Adrenal gland (tissue), 12 donors: ENCODE results near the gene KCNJ18. TPM values are rescaled to one million over a fixed set of nuclear protein-coding genes. Genes with fewer than 3 reads are reported as not detected.
"Not testable (repeated sequence)": the region's sequence is repeated elsewhere in the genome, so short reads cannot be mapped to it uniquely, and the experiment has no call there.

Experiments used
- DNase-seq, 7 donors: peaks; one replicate each; pipeline ENCODE4 v3.0.0-alpha.2; 2019 to 2020
- H3K27ac ChIP-seq, 5 donors: fragments of 200-600 bp; sonication (generic) in 4 of 5; 1 replicate in 3 of 5; 2 replicates in 2 of 5; pipeline versions ENCODE4 v1.5.1 to v1.8.0; 2016 to 2020; ENCODE audit warnings: mild to moderate bottlenecking in 1 of 5
- H3K27me3 ChIP-seq: fragments of 200-600 bp; 2 replicates; pipeline ENCODE4 v1.8.0; 2021
- H3K36me3 ChIP-seq, 2 donors: fragments of 200-600 bp; replicated peaks in 1 of 2; 1 replicate in 1 of 2; 2 replicates in 1 of 2; pipeline versions ENCODE4 v1.5.1 to v1.8.0; 2018 to 2022
- H3K4me1 ChIP-seq, 2 donors: fragments of 200-600 bp; replicated peaks in 1 of 2; 1 replicate in 1 of 2; 2 replicates in 1 of 2; pipeline versions ENCODE4 v1.5.1 to v1.8.0; 2018 to 2021
- H3K4me3 ChIP-seq, 4 donors: fragments of 200-600 bp; sonication (generic) in 3 of 4; one replicate each; pipeline ENCODE4 v1.5.1; 2016 to 2018
- H3K9me3 ChIP-seq, 3 donors: fragments of 200-600 bp; sonication (generic) in 1 of 3; replicated peaks in 1 of 3; 1 replicate in 2 of 3; 2 replicates in 1 of 3; pipeline versions ENCODE4 v1.5.1 to v1.8.0; 2016 to 2021
- CTCF ChIP-seq, 6 experiments: fragments of 450-650 bp in 4 of 6; fragments of 200-600 bp in 2 of 6; sonication (generic) in 1 of 6; IDR thresholded peaks; 1 replicate in 5 of 6; 2 replicates in 1 of 6; pipeline versions ENCODE4 v1.5.1 to v1.8.0; 2016 to 2021; ENCODE audit warnings: antibody characterized with exemption in 6 of 6, mild to moderate bottlenecking in 2 of 6, moderate library complexity in 1 of 6
- POLR2A ChIP-seq, 2 donors: fragments of 450-650 bp; IDR thresholded peaks; one replicate each; pipeline ENCODE4 v1.6.1; 2017; ENCODE audit warnings: antibody characterized with exemption in 2 of 2, mild to moderate bottlenecking in 2 of 2, moderate library complexity in 1 of 2
- WGBS, 4 donors: extraction: QIAGEN DNeasy Blood & Tissue Kit in 2 of 4; methylation state at CpG; one replicate each; pipeline versions ENCODE4 v1.1.5 to v1.1.7; 2013 to 2017; 5-methylcytosine and 5-hydroxymethylcytosine counted together
- intact Hi-C, 2 donors: fragments of 100-400 bp; cut with DNase I; formaldehyde crosslinking; loops; one replicate each; pipeline versions ENCODE4 v1.14.1 to v1.15.0; 2022 to 2023
- polyA plus RNA-seq, 3 donors: library from polyadenylated mRNA; stranded (reverse); fragments of 200-250 nt in 2 of 3; fragments of 350-450 nt in 1 of 3; fragmentation: Illumina TruSeq in 1 of 3; extraction: RNeasy Lipid Tissue Mini Kit (QIAGEN cat#74804) in 1 of 3; gene quantifications; one replicate each; pipeline ENCODE4 v1.2.3, GENCODE V29; 2013 to 2014
- total RNA-seq, 9 donors: library from RNA; depleted of rRNA in 4 of 9; stranded (reverse); fragments of >200 nt in 4 of 9; fragments of 120-200 nt in 1 of 9; fragmentation: NEBNext Ultra II Directional in 1 of 9; extraction: Animal tissue kit (Norgen Biotek cat#: 25700) in 1 of 9; gene quantifications; one replicate each; pipeline versions ENCODE4 v1.1.0 to v1.2.4, GENCODE V29; 2013 to 2023
- donor health status: healthy with polysubstance abuse.
- donor health status: Bipolar disorder and iron deficiency.
- donor health status: DM: yes; HTN: yes; CAD: no.
- donor health status: DM: no; HTN: no; CAD: no.
- donor health status: DM: no; HTN: no; CAD: no.
- donor health status: DM: yes; HTN: yes; CAD: no.

Gene KCNJ18
- total and polyA plus RNA-seq, 12 donors, result not detected

DNA sequence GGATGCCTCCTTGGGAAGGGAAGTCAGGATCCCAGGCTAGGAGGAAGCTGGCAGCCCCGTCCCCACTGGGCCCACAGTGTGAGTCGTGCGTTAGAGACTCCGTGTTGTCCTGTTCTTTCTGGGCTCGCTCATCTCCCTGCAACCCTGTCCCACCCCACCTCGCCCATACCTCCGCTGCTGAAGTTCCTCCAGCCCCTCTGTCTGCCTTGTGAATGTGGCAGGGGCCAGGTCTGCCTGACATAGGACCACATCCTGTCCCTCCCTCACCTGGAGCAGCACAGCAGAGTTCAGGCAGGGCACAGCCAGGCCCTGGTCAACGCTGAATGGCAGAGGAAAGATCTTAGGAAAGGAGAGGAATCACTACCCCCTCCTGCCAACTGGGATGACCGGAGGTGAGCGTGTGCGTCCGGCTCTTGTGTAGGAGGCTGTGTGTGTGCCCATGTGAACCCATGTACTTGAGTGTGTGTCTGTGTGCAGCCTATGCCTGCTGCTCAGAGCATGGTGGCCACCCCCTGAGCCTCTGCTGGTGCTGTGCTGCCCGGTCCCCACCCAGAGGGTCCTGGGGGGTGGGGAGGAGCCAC lies 12.8 kb downstream of the KCNJ18 start:
- H3K4me1 ChIP-seq, result no peaks in the 10 kb centered on the region
- 72 to 81% (median 76%) methylated on average over 13 of the region's 13 CpGs for WGBS, 4 donors
- no peak for TF ChIP-seq POLR2A (IDR thresholded peaks at IDR 0.05)
- TF ChIP-seq CTCF (IDR thresholded peaks at IDR 0.05), result no peak
- H3K27ac ChIP-seq, result no peak overlapping the region
- H3K4me3 ChIP-seq, result no peak overlapping the region
- intact Hi-C loops, result no loop called here
- H3K9me3 ChIP-seq, result no peaks in the 10 kb centered on the region
- no peak for DNase-seq
- H3K36me3 ChIP-seq, result no peaks in the 10 kb centered on the region
- no peaks in the 10 kb centered on the region for H3K27me3 ChIP-seq

- H3K27ac ChIP-seq, result not testable (repeated sequence)
These were observed 13.4 kb downstream of the KCNJ18 start for GRCh38 chr17:21705746-21706145.

DNA sequence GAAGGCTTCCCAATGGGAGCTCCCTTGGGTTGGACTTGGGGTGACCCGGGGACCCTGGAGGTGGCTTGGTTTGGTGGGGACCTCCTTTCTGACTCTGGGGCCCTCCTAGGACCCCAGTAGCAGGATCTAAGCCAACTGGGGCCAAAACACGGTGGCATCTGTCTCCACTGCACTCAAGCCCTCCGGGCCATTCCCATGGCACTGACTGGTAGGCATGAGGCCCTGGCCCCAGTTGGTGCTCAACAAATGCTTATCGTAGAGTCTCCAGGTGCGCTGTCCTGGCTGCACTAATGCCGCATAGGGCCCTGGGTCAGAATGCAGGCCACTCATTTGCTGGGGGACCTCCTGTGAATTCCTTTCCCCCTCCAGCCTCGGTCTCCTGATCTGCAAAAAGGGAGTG lies 14.2 kb downstream of the KCNJ18 start:
- H3K36me3 ChIP-seq, H3K9me3 ChIP-seq, intact Hi-C loops, DNase-seq, H3K4me1 ChIP-seq, H3K4me3 ChIP-seq, H3K27ac ChIP-seq, H3K27me3 ChIP-seq: not testable (repeated sequence)
- 63 to 90% (median 87%) methylated on average over 2 to 7 of the region's 7 CpGs for WGBS, 4 donors

More at GRCh38 chr17:21705746-21706145, 13.4 kb downstream of the KCNJ18 start:
- intact Hi-C loops, H3K36me3 ChIP-seq, DNase-seq, H3K27me3 ChIP-seq, H3K9me3 ChIP-seq, H3K4me3 ChIP-seq, H3K4me1 ChIP-seq: not testable (repeated sequence)
- WGBS, 4 donors, result 60 to 77% (median 74%) methylated on average over 4 to 6 of the region's 6 CpGs

DNA sequence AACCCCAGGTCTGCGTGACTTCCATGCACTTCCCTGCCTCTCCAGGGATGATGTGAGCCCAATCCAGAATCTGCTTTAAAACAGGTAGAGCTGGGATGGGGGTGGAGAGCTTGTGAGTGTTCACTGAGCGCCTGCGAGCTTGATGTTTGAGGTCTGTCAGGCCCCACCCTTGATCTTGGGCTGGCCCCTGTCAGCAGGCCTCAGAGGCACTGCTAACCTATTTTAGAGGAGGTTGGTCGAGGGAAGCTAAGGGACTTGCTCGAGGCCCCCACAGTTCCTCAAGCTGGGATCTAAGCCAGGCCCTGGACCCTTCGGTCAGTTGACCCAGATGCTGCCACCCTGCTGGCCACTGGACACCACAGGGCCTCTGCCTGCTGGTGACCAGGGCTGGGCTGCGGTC lies 14.8 kb downstream of the KCNJ18 start:
- H3K4me3 ChIP-seq, H3K27me3 ChIP-seq, DNase-seq, H3K9me3 ChIP-seq, H3K36me3 ChIP-seq, H3K4me1 ChIP-seq, intact Hi-C loops, H3K27ac ChIP-seq: not testable (repeated sequence)
- 70 to 92% (median 81%) methylated on average over 2 to 6 of the region's 7 CpGs for WGBS, 4 donors

DNA sequence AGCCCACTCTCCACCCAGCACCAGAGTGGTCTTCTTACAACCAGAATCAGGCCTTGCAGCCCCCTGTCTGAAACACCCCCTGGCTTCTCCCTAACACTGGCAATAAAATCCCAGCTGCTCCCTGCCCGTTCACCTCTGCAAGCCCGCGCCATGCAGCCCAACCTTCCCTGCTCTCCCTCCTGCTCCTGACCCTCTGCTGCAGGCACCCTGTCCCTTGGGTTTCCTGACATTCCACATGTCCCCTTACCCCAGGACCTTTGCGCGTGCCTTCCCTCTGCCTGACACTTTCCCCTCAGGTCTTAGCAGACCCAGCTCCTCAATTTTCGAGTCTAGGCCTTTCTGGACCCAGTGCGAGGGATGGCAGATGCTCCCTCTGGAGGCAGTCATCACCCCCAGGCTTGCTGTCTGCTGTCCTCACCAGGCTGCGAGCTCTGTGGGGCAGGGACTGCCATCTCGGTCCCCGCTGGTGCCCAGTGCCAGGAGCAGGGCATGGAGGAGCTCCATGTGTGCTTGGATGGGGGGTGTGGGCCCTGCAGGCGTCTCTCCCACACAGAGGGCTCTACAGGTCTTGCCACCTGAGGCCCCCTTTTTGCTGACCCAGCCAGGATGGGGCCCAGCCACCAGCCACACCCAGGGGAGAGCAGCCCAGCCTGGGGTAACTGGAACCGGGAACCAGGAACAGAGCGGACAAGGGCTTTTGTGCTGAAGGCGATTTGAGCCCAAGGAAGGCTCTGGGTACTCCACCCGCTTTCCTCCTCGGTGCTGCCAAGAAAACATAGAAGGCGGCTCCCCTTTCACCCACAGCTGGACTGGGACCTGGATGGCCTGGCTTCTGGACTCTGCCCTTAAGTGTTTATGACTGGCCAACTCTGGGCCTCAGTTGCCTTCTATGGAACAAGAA lies 15.6 kb downstream of the KCNJ18 start:
- H3K9me3 ChIP-seq, H3K27me3 ChIP-seq, H3K4me3 ChIP-seq, H3K4me1 ChIP-seq, H3K36me3 ChIP-seq, H3K27ac ChIP-seq, intact Hi-C loops, DNase-seq: not testable (repeated sequence)
- 75 to 93% (median 81%) methylated on average over 10 to 14 of the region's 17 CpGs for WGBS, 4 donors

- H3K4me1 ChIP-seq, intact Hi-C loops, H3K36me3 ChIP-seq, H3K27me3 ChIP-seq, H3K9me3 ChIP-seq, DNase-seq, H3K4me3 ChIP-seq, H3K27ac ChIP-seq: not testable (repeated sequence)
- WGBS, 4 donors, result 72 to 81% (median 80%) methylated on average over 8 to 15 of the region's 15 CpGs
These were observed 16.6 kb downstream of the KCNJ18 start for GRCh38 chr17:21708612-21709535.

DNA sequence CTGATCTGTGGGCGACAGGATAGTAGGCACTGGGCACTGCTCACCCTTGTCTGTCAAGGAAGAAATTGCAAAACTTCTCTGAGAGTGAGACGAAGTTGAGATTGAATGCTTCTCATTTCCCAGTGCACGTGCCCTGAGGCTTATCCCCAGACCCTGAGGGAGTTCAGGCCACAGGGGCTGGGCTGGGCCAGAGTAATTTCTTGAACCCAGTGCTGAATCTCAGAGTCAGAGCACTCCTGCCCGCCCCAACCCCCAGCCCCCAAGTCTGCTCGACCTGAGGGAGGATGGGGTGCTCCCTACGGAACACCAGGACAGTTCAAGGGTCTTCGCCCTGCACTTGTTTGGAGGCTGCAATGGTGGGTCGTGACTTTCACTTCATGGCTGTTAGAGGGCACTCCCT lies 17.7 kb downstream of the KCNJ18 start:
- H3K4me1 ChIP-seq, DNase-seq, H3K4me3 ChIP-seq, intact Hi-C loops, H3K27ac ChIP-seq, H3K36me3 ChIP-seq, H3K27me3 ChIP-seq, H3K9me3 ChIP-seq: not testable (repeated sequence)
- 62 to 100% (median 63%) methylated on average over 1 to 8 of the region's 8 CpGs; no CpG with 5 or more reads in 1 of the 4 donors for WGBS, 4 donors

GRCh38 chr17:21710486-21710885 lies 18.2 kb downstream of the KCNJ18 start:
- DNase-seq, H3K36me3 ChIP-seq, H3K9me3 ChIP-seq, H3K4me3 ChIP-seq, H3K27me3 ChIP-seq, H3K27ac ChIP-seq, intact Hi-C loops, H3K4me1 ChIP-seq: not testable (repeated sequence)
- 40 to 100% (median 77%) methylated on average over 1 to 3 of the region's 3 CpGs for WGBS, 4 donors
